ACC112 (cell line): Measurements from ENCODE around the gene ZNF407.
A peak's percentile ranks its signal among the peaks of the same experiment; 100 is the strongest.

Experiments
- H2AFZ ChIP-seq: fragments of 200-600 bp; sonication (generic); one replicate; pipeline ENCODE4 v1.6.0; 2017; ENCODE audit warnings: antibody characterized with exemption, low read length; ENCODE audit not compliant: unreplicated experiment
- H3K27ac ChIP-seq: fragments of 200-600 bp; sonication (generic); 2 replicates; pipeline ENCODE4 v1.5.1; 2014; ENCODE audit warnings: low read depth, mild to moderate bottlenecking, antibody characterized with exemption, low read length, moderate library complexity
- H3K27me3 ChIP-seq: fragments of 200-600 bp; sonication (generic); 2 replicates; pipeline ENCODE4 v1.6.1; 2014; ENCODE audit warnings: mild to moderate bottlenecking, antibody characterized with exemption, low read length, moderate library complexity, mixed read lengths; ENCODE audit not compliant: insufficient read depth
- H3K36me3 ChIP-seq: fragments of 200-600 bp; sonication (generic); 2 replicates; pipeline ENCODE4 v1.6.1; 2016; ENCODE audit warnings: mild to moderate bottlenecking, antibody characterized with exemption, low read length, moderate library complexity, mixed read lengths; ENCODE audit not compliant: insufficient read depth
- H3K4me1 ChIP-seq: fragments of 200-600 bp; sonication (generic); one replicate; pipeline ENCODE4 v1.6.1; 2016; ENCODE audit warnings: low read length, mixed read lengths; ENCODE audit not compliant: insufficient read depth, unreplicated experiment, control insufficient read depth
- H3K4me3 ChIP-seq: fragments of 200-600 bp; sonication (generic); 2 replicates; pipeline ENCODE4 v1.5.1; 2014; ENCODE audit warnings: mild to moderate bottlenecking, low read depth, low read length
- H3K79me2 ChIP-seq: fragments of 200-600 bp; sonication (generic); one replicate; pipeline ENCODE4 v1.6.0; 2016; ENCODE audit warnings: low read length; ENCODE audit not compliant: control insufficient read depth, unreplicated experiment, insufficient read depth

Gene ZNF407

GRCh38 chr18:74849301-74849700 lies 251.6 kb downstream of the ZNF407 start:
- no peak overlapping the region for H2AFZ ChIP-seq
- H3K27ac ChIP-seq = no peak overlapping the region
- no peaks in the 10 kb centered on the region for H3K79me2 ChIP-seq
- no peak overlapping the region for H3K4me3 ChIP-seq
- no peaks in the 10 kb centered on the region for H3K4me1 ChIP-seq
- H3K36me3 ChIP-seq = no peaks in the 10 kb centered on the region
- no peaks in the 10 kb centered on the region for H3K27me3 ChIP-seq

DNA sequence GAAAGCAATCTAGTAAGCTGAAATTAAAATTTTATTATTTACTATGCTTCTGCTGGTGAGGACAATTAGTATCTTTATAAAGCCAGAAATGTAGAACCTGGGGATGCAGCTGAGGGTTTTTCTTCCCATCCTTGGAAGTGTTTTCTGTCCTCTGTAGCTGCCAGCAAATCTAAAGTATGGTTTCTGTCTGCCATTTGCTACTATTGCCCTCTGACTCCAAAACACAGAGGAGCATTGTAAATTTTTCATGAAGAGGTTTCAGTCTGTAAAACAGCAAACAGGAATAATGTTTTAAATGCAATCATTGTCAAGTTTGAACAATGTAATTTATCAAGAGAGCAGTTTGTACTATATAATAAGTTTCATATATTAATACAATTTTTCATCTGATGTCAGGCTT lies 258.8 kb downstream of the ZNF407 start:
- no peaks in the 10 kb centered on the region for H3K79me2 ChIP-seq
- no peaks in the 10 kb centered on the region for H3K27me3 ChIP-seq
- no peaks in the 10 kb centered on the region for H3K4me1 ChIP-seq
- H3K27ac ChIP-seq = no peak overlapping the region
- H3K4me3 ChIP-seq = no peak overlapping the region
- no peaks in the 10 kb centered on the region for H3K36me3 ChIP-seq
- no peak overlapping the region for H2AFZ ChIP-seq

GRCh38 chr18:74856928-74857327 lies 259.3 kb downstream of the ZNF407 start:
- H3K79me2 ChIP-seq = no peaks in the 10 kb centered on the region
- H2AFZ ChIP-seq = no peak overlapping the region

DNA sequence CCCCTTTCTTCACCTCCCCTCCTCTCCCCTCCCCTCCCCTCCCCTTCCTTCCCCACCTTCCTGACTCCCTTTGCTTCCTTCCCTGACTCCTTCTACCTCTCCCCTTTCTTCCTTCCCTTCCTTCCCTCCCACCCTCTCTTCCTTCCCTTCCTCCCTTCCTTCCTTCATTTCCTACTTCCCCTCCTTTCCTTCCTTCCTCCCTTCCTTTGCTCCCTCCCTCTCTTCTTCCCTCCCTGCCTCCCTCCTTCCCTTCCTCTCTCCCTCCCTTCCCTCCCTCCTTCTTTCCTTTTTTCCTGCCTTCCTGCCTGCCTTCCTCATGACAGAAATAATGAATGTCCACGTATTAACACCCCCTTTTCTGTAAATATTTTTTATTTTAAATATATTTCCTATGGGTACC lies 260.2 kb downstream of the ZNF407 start:
- no peaks in the 10 kb centered on the region for H3K27me3 ChIP-seq
- H3K27ac ChIP-seq = no peak overlapping the region
- no peak overlapping the region for H3K4me3 ChIP-seq
- no peaks in the 10 kb centered on the region for H3K4me1 ChIP-seq
- no peaks in the 10 kb centered on the region for H3K79me2 ChIP-seq
- H3K36me3 ChIP-seq = no peaks in the 10 kb centered on the region
- H2AFZ ChIP-seq = no peak overlapping the region

More at GRCh38 chr18:74856928-74857327, 259.3 kb downstream of the ZNF407 start:
- no peak overlapping the region for H3K4me3 ChIP-seq
- no peaks in the 10 kb centered on the region for H3K36me3 ChIP-seq
- no peaks in the 10 kb centered on the region for H3K27me3 ChIP-seq
- no peaks in the 10 kb centered on the region for H3K4me1 ChIP-seq
- no peak overlapping the region for H3K27ac ChIP-seq

- Histone ChIP-seq H3K27ac (no peak overlapping the region), H3K27me3 (no peaks in the 10 kb centered on the region), H3K4me3 (no peak overlapping the region), H2AFZ (no peak overlapping the region), H3K79me2 (no peaks in the 10 kb centered on the region), H3K4me1 (no peaks in the 10 kb centered on the region), H3K36me3 (no peaks in the 10 kb centered on the region)
Measured at GRCh38 chr18:74861154-74861553, 263.5 kb downstream of the ZNF407 start.

DNA sequence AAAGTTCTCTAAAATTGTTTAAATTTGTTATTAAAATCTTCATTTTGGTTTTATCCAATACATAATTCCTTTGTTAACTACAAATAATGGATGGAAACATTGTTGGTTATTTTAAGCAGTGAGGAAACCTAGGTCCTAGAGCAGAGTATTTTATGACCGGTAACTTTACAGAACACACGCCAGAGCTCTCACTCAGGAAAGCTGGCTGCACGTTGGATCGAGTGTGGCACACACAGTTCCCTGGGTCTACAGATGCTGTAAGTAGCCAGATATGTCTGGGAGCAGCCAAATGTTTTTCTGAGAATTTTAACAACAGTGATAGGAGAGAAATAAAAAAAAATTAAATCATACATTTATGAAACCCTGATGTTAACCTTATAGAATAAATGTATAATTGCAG lies 264.4 kb downstream of the ZNF407 start:
- Histone ChIP-seq H2AFZ (no peak overlapping the region), H3K36me3 (no peaks in the 10 kb centered on the region), H3K4me3 (no peak overlapping the region), H3K27me3 (no peaks in the 10 kb centered on the region), H3K79me2 (no peaks in the 10 kb centered on the region), H3K4me1 (no peaks in the 10 kb centered on the region), H3K27ac (no peak overlapping the region)

DNA sequence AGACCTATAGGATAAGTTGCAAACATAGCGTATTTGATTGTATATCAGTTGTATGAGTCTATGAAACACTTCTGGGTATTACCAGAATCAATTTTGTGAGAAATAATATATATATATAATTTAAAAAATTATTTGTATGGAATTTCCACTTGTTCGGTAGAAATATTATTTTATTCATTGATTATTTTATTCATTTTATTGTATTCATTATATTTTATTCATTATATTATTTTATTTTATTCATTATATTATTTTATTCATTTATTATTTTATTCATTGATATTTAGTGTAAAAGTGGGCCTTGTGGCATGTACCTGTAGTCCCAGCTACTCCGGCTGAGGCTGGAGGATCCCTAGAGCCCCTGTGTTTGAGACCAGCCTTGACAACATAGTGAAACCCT lies 268.9 kb downstream of the ZNF407 start:
- Histone ChIP-seq H3K36me3 (no peaks in the 10 kb centered on the region), H3K79me2 (no peaks in the 10 kb centered on the region)

GRCh38 chr18:74868461-74868860 lies 270.8 kb downstream of the ZNF407 start:
- H2AFZ ChIP-seq = no peak overlapping the region
- H3K4me1 ChIP-seq = peaks cover 16% of the 10 kb centered on the region
- H3K27ac ChIP-seq = no peak overlapping the region
- no peak overlapping the region for H3K4me3 ChIP-seq
- H3K79me2 ChIP-seq = no peaks in the 10 kb centered on the region
- no peaks in the 10 kb centered on the region for H3K36me3 ChIP-seq
- no peaks in the 10 kb centered on the region for H3K27me3 ChIP-seq

More for the DNA sequence above, 268.9 kb downstream of the ZNF407 start:
- Histone ChIP-seq H3K4me1 (peaks cover 16% of the 10 kb centered on the region), H3K27me3 (no peaks in the 10 kb centered on the region), H2AFZ (no peak overlapping the region), H3K4me3 (no peak overlapping the region), H3K27ac (no peak overlapping the region)

- no peak overlapping the region; the same call in 1 of the 2 replicates for H3K4me3 ChIP-seq
- peaks cover 16% of the 10 kb centered on the region for H3K4me1 ChIP-seq
- no peaks in the 10 kb centered on the region for H3K79me2 ChIP-seq
- peak overlapping the region; percentile 31 for H2AFZ ChIP-seq
- H3K27me3 ChIP-seq = no peaks in the 10 kb centered on the region
- H3K36me3 ChIP-seq = no peaks in the 10 kb centered on the region
- peak overlapping the region; percentile 18; the same call in 1 of the 2 replicates for H3K27ac ChIP-seq
Measured at GRCh38 chr18:74869904-74870863, 272.5 kb downstream of the ZNF407 start.

GRCh38 chr18:74870950-74871349 lies 273.3 kb downstream of the ZNF407 start:
- Histone ChIP-seq H2AFZ (no peak overlapping the region), H3K4me3 (no peak overlapping the region), H3K4me1 (peaks cover 16% of the 10 kb centered on the region), H3K36me3 (no peaks in the 10 kb centered on the region), H3K79me2 (no peaks in the 10 kb centered on the region), H3K27ac (no peak overlapping the region), H3K27me3 (no peaks in the 10 kb centered on the region)

DNA sequence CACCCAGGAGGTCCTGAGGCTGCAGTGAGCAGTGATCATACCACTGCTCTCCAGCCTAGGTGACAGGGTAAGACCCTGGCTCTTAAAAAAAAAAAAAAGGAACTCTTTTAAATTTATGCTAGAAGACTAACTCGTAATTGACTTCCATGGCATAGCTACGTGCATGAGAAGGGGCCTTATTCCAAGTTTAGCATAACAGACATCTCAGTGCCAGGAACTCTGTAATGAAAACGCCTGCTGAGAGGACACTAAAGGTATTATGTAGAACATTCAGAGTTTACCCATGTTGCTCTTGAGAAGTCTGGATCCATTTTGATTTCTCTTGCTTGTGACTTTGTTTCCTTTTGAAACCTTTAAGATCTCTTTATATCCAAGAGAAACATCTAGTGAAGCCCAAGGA lies 276.0 kb downstream of the ZNF407 start:
- no peaks in the 10 kb centered on the region for H3K79me2 ChIP-seq
- H3K4me1 ChIP-seq = peaks cover 16% of the 10 kb centered on the region
- no peaks in the 10 kb centered on the region for H3K36me3 ChIP-seq
- no peak overlapping the region for H3K4me3 ChIP-seq
- no peaks in the 10 kb centered on the region for H3K27me3 ChIP-seq
- H3K27ac ChIP-seq = no peak overlapping the region
- H2AFZ ChIP-seq = no peak overlapping the region
